Measurements from ENCODE around the gene FAM222A.

FAM222A gene

GRCh38 chr12:109762071-109762672, 48.5 kb downstream of the FAM222A start:
- DNase-seq, result no peak

DNA sequence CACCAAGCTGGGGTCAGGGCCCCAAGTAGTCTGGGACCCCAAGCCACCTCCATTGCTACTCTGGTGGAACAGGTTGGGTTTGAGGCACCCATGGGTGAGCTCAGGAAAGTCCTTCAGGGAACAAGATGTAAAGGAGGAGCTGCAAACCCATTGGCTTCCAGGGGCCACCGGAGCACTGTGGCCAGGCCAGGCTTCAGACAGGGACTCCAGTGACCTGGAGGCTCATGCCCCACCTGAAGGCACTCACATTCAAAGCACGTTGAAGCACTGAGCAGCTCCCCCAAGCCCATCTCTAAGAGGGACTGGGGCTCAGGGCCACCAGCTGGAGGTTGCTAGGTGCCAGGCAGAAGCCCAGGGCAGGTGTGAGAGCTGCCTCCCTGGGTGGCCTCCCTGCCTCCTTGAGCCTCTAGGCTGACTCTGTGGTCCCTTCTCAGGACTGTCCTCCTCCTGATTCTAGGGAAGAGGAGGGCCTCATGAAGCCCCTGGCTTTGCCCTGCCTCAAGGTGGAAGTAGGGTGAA, 49.1 kb downstream of the FAM222A start:
- DNase-seq, result no peak

DNA sequence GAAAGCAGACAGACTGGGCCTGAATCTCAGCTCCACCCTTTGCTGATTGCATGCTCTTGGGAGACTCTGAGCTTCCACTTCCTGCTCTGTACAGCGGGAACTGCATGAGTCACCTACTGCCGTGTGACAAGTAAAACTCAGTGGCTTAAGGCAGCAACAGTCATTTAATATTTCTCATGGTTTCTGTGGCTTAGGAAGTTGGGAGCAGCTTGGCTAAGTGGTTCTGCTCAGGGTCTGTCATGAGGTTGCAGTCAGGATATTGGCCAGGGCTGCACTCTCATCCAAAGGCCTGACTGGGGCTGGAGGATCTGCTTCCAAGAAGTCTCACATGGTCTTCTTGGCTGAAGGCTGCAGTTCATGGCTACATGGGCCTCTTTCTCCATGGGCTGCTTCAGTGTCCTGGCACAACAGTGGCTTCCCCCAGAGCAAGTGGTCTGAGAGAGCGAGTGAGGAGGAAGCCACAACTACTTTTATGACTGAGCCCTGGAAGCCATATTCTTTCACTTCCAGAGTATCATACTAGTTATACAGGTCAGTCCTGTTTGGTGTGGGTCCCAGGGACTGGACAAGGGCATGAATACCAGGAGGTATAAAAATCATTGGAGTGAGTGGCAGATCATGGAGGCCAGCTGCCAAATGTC, 49.7 kb downstream of the FAM222A start:
- no peak for DNase-seq

GRCh38 chr12:109764123-109764522, 50.5 kb downstream of the FAM222A start:
- DNase-seq, result no peak

- DNase-seq, result no peak
Observed at GRCh38 chr12:109764776-109765445, 51.3 kb downstream of the FAM222A start.

DNA sequence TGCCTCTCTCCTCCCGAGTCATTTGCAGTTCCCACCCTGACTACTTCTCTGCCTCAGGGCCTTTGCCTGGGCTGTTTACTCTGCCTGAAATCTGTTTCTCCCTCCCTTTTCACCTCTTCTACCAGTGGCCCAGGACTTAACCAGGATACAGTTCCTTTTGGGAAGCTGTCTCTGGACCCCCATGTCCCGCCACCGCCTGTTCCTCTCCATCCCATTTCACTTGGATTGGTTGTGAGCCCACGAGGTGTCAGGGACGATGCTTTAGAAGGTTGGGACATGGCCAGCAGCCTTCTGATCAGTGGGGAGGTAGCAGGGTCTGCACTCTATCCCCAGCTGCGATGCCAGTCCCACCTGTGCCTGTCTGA, 51.8 kb downstream of the FAM222A start:
- DNase-seq, result no peak

DNA sequence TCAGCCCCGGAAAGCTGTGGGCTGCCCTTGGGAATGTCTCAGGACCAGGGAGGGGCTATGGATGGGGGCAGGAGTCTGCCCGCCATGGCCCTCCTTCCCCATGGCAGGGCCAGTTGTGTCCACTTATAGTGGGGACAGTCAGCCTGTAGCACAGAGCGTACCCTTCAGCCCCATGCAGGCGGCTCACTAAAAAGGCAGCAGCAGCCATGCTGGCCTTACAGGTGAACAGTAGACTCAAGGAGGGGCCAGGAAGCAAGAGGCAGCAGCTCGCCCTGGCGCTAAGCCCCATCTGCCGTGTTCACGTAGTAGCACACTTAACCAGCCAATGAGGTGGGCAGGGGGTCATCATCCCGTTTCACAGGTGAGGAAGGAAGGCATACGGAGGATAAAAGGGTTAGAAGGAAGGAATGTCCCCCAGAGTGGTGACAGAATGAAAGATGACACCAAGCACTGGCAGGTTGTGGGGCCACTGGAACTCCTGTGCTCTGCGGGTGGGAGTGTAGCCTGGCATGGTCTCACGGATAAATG, 52.7 kb downstream of the FAM222A start:
- no peak for DNase-seq

GRCh38 chr12:109767456-109767855, 53.8 kb downstream of the FAM222A start:
- DNase-seq, result no peak

DNA sequence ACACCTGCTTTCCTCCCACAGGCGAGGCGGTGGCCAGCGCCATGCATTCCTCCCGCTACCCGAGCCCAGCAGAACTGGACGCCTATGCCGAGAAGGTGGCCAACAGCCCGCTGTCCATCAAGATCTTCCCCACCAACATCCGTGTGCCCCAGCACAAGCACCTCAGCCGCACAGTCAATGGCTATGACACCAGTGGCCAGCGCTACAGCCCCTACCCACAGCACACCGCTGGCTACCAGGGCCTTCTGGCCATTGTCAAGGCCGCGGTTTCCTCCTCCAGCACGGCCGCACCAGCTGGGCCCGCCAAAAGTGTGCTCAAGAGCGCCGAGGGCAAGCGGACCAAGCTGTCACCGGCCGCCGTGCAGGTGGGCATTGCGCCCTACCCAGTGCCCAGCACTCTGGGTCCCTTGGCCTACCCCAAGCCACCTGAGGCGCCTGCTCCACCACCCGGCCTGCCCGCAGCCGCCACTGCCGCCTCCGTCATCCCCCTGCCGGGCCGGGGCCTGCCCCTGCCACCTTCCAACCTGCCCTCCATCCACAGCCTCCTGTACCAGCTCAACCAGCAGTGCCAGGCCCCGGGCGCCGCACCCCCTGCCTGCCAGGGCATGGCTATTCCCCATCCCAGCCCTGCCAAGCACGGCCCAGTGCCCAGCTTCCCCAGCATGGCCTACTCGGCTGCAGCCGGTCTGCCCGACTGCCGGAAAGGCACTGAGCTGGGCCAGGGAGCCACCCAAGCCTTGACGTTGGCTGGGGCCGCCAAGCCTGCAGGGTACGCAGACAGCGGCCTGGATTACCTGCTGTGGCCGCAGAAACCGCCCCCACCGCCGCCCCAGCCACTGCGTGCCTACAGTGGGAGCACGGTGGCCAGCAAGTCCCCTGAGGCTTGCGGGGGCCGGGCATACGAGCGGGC, 54.6 kb downstream of the FAM222A start:
- no peak for DNase-seq

DNA sequence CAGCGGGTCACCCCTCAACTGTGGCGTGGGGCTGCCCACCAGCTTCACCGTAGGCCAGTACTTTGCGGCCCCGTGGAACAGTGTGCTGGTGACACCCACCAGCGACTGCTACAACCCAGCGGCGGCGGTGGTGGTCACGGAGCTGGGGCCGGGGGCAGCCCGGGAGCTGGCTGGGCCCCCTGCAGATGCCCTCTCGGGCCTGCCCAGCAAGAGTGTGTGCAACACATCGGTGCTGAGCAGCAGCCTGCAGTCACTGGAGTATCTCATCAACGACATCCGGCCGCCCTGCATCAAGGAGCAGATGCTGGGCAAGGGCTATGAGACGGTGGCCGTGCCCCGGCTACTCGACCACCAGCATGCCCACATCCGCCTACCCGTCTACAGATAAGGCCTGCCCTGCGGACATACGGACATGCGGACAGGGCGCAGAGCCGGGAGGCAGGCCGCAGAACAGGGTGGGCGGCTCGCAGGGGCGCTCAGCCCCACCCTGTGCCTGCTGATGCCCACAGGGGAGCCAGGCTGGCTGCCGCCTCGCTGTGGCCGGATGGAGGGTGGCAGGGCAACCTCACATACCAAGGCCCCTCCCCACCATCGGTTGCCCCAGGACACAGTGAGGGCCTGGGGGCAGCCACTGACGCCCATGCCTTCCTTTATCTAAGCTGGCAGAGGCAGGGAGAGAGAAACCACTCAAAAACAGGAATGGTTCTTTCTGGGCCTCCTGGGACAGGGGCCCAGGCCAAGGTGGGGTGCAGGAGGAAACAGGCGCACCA, 55.5 kb downstream of the FAM222A start:
- no peak for DNase-seq

DNA sequence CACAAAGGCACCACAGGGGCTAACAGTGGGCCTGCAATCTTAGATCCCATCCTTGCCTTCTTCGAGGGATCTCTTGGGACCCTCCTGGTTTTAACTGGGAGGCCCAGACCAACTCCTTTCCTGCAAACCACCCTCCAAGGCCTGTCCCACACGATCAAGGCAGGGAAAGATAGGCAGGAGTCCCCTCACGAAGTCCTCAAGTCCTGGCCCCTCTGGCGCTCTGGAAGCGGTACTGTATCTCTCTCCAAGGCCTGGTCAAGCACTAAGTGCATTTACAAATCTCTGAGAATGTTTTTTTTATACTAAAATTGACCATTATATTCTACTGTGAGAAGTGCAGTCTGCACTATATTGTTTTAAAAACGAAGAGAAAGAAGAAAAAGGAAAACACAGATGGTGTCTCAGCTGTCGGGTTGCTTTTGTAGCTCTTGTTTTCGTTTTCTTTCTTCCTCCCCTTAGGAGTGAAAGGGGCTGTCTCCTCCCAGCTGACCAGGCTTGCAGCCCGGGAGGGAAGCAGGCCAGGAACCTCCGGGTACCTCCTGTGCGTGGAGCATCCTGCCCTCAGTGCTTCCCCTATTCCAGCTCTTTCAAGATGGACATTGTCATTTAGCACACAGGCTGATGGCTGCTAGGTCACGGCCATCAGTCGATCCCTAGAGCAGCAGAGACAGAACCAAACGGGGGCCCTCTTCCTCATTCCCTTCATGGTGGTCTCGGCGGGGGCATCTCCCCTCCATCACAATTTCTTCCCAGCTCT, 56.7 kb downstream of the FAM222A start:
- DNase-seq, result no peak

GRCh38 chr12:109770861-109771670, 57.4 kb downstream of the FAM222A start:
- no peak for DNase-seq

GRCh38 chr12:109771746-109772621, 58.4 kb downstream of the FAM222A start:
- no peak for DNase-seq

- DNase-seq, result no peak
Observed at GRCh38 chr12:109772622-109773321, 59.1 kb downstream of the FAM222A start.

DNA sequence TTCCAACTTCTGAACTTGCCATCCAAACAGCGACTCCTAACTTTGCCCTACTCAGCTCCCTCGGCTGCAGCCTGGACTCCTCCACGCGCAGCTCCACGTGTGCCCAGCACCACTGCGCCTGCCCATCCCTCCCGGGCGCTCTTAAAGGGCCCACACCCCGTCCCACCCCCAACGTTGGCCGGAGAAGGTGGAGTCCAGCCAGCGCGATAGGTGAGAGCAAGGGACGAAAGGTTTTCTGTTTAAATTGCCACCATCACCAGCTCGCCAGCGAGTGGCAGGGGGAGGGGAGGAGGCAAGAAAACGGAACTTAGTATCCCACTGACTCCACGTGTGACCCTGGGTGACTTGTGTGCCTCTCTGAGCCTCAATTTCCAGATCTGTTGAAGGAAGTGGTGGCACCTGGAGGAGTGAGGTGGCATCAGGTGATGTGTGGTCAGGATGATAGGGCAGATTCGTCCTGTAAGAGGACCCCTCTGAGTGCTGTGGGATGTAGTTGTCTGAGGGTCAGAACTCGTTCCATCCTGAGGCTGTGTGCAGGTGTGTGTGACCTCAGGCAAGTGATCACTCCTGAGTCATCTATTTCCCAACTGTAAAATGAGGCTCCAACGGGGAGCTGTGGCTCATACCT, 59.9 kb downstream of the FAM222A start:
- DNase-seq, result no peak

- peak; percentile 77 for DNase-seq
Observed at GRCh38 chr12:109775172-109775881, 61.7 kb downstream of the FAM222A start.

GRCh38 chr12:109776624-109777023, 63.0 kb downstream of the FAM222A start:
- DNase-seq, result no peak

DNA sequence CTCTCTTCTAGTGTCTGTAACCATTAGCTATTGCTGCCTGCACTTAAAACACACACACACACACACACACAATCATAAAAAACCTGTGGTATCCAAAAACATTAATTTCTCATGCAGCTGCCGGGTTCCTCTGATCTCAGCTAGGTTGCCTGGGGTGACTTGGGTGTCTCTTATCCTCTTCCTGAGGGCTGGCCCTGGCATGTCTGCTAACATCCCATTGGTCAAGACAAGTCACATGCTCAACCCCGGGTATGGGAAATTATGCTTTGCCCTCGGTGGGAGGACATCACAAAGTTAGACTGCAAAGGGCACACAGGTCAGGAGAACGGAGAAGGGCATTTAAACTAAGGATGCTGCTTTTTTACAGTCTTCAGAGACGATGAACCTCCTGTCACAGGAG, 63.9 kb downstream of the FAM222A start:
- DNase-seq, result no peak

All from retina (tissue), 1 donor.